ENCODE data around the gene SOX5.

The SOX5 gene

DNA sequence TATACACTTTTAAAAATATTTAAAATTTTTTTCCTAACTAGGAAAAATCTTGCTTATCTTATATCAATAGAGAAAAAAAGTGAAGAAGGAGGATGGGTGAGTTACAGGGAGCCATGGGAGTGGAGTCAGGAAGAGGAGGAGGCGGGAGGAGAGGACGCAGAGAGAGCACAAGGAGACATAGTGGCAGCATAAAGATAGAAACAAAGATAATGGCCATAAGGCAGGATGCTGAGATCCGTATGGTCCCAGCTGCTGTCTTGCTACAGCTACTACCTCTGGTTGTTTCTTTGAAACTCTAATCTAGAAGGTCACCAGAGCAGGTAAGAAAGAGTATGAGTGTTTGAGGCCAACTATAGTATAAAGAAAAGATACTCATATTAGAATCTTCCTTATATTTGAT, 2.6 kb upstream of the SOX5 start:
- H3K9me3 ChIP-seq (ENCODE audit: insufficient read depth, low read depth, low read length), result no peaks in the 10 kb centered on the region

DNA sequence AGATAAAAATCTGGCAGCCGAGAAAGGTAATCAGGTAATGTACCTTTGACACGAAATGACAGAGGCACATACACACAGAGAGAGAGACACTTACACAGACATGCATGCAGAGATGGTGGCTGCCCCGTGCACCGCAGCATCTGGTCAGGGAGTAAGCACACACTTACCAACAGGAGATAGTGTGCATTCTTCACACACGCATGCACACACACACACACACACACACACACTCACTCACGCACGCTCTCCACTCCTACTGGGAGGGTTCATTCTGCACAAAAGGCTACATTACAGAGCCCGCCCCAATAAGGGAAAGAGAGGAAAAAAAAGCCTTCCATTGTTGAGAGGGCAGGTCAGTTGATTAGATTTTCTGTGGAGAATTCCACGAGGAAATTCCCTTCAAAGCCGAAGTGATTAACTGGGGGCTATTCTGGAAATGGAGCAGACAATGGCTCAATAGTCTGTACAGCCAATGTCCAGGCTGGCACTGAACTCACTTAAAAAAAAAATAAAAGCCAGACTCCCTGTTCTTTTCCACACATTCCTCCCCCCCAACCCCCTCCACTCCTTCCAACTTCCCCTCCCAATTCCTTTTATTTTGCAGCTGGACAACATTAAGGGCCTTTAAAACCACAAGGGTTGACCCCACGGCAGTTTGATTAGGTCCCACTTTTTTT, 1.4 kb upstream of the SOX5 start:
- H3K9ac ChIP-seq (ENCODE audit: low read depth, low read length, poor library complexity, severe bottlenecking), result no peak overlapping the region
- H3F3A ChIP-seq (ENCODE audit: low read depth), result no peaks in the 10 kb centered on the region
- no peak overlapping the region for H2AFZ ChIP-seq (ENCODE audit: low read length)

More for the DNA sequence above, 2.6 kb upstream of the SOX5 start:
- Histone ChIP-seq H3K4me1 (ENCODE audit: insufficient read depth, low read length, poor library complexity, severe bottlenecking) (no peaks in the 10 kb centered on the region), H4K20me1 (ENCODE audit: insufficient read depth, low read length, poor library complexity, severe bottlenecking) (no peaks in the 10 kb centered on the region), H3K79me2 (ENCODE audit: insufficient read depth, low read length) (no peaks in the 10 kb centered on the region), H3K9me2 (replicated peaks; ENCODE audit: low read depth, low read length) (no peaks in the 10 kb centered on the region), H3K4me3 (ENCODE audit: low read length, poor library complexity, severe bottlenecking) (no peak overlapping the region), H3K27me3 (ENCODE audit: insufficient read depth, low read length, poor library complexity, severe bottlenecking) (no peaks in the 10 kb centered on the region), H3F3A (ENCODE audit: low read depth) (no peaks in the 10 kb centered on the region), H2AFZ (ENCODE audit: low read length) (no peak overlapping the region), H3K4me2 (ENCODE audit: low read depth, low read length, poor library complexity, severe bottlenecking) (no peak overlapping the region), H3K36me3 (ENCODE audit: insufficient read depth, low read length) (no peaks in the 10 kb centered on the region), H3K9ac (ENCODE audit: low read depth, low read length, poor library complexity, severe bottlenecking) (no peak overlapping the region)
- no peak for TF ChIP-seq EZH2phosphoT487 (IDR thresholded peaks at IDR 0.05; ENCODE audit: borderline replicate concordance)
- TF ChIP-seq, protein P1, sequence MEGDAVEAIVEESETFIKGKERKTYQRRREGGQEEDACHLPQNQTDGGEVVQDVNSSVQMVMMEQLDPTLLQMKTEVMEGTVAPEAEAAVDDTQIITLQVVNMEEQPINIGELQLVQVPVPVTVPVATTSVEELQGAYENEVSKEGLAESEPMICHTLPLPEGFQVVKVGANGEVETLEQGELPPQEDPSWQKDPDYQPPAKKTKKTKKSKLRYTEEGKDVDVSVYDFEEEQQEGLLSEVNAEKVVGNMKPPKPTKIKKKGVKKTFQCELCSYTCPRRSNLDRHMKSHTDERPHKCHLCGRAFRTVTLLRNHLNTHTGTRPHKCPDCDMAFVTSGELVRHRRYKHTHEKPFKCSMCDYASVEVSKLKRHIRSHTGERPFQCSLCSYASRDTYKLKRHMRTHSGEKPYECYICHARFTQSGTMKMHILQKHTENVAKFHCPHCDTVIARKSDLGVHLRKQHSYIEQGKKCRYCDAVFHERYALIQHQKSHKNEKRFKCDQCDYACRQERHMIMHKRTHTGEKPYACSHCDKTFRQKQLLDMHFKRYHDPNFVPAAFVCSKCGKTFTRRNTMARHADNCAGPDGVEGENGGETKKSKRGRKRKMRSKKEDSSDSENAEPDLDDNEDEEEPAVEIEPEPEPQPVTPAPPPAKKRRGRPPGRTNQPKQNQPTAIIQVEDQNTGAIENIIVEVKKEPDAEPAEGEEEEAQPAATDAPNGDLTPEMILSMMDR (conservative IDR thresholded peaks at IDR 0.05; ENCODE audit: low read length), result no peak

DNA sequence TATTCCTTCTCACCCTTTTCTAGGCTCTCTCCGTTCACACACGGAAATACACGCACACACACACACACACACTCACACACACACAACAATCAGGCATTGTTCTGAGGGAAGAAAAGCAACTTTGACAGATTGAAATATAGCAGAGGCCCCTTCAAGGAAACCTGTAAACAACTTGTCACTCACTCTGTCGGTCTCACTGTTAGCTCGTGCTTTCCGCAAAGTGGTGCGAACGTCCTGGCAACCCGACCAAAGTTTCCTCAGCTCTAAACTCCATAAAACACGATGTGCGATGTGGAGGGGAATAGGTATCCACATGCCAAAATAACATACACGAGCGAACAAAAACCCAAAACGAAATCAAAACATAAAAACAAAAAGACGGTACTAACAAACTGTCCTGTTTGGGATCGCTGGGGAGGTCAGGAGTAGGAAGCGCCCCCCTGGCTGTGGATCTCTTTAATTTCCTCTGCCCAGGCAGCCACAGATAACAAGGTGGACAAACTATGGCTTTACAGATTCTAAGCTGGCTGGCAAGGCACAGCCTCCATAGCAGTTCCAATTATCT, 822 bp upstream of the SOX5 start:
- Histone ChIP-seq H3K4me3 (ENCODE audit: low read length, poor library complexity, severe bottlenecking) (no peak overlapping the region), H3K9me3 (ENCODE audit: insufficient read depth, low read depth, low read length) (no peaks in the 10 kb centered on the region), H3K4me2 (ENCODE audit: low read depth, low read length, poor library complexity, severe bottlenecking) (no peak overlapping the region), H3K36me3 (ENCODE audit: insufficient read depth, low read length) (no peaks in the 10 kb centered on the region), H3K9me2 (replicated peaks; ENCODE audit: low read depth, low read length) (no peaks in the 10 kb centered on the region), H3F3A (ENCODE audit: low read depth) (no peaks in the 10 kb centered on the region), H3K4me1 (ENCODE audit: insufficient read depth, low read length, poor library complexity, severe bottlenecking) (no peaks in the 10 kb centered on the region), H3K9ac (ENCODE audit: low read depth, low read length, poor library complexity, severe bottlenecking) (no peak overlapping the region), H4K20me1 (ENCODE audit: insufficient read depth, low read length, poor library complexity, severe bottlenecking) (no peaks in the 10 kb centered on the region), H3K27me3 (ENCODE audit: insufficient read depth, low read length, poor library complexity, severe bottlenecking) (no peaks in the 10 kb centered on the region), H2AFZ (ENCODE audit: low read length) (no peak overlapping the region), H3K79me2 (ENCODE audit: insufficient read depth, low read length) (no peaks in the 10 kb centered on the region)
- TF ChIP-seq EZH2phosphoT487 (IDR thresholded peaks at IDR 0.05; ENCODE audit: borderline replicate concordance), result no peak
- TF ChIP-seq, protein P1 (conservative IDR thresholded peaks at IDR 0.05; ENCODE audit: low read length), result no peak

More for the DNA sequence above, 1.4 kb upstream of the SOX5 start:
- no peaks in the 10 kb centered on the region for H3K79me2 ChIP-seq (ENCODE audit: insufficient read depth, low read length)
- H3K9me3 ChIP-seq (ENCODE audit: insufficient read depth, low read depth, low read length), result no peaks in the 10 kb centered on the region
- no peaks in the 10 kb centered on the region for H3K27me3 ChIP-seq (ENCODE audit: insufficient read depth, low read length, poor library complexity, severe bottlenecking)
- no peaks in the 10 kb centered on the region for H4K20me1 ChIP-seq (ENCODE audit: insufficient read depth, low read length, poor library complexity, severe bottlenecking)
- H3K4me3 ChIP-seq (ENCODE audit: low read length, poor library complexity, severe bottlenecking), result no peak overlapping the region
- TF ChIP-seq EZH2phosphoT487 (IDR thresholded peaks at IDR 0.05; ENCODE audit: borderline replicate concordance), result no peak
- TF ChIP-seq, protein P1 (conservative IDR thresholded peaks at IDR 0.05; ENCODE audit: low read length), result no peak
- no peak overlapping the region for H3K4me2 ChIP-seq (ENCODE audit: low read depth, low read length, poor library complexity, severe bottlenecking)
- no peaks in the 10 kb centered on the region for H3K36me3 ChIP-seq (ENCODE audit: insufficient read depth, low read length)
- H3K4me1 ChIP-seq (ENCODE audit: insufficient read depth, low read length, poor library complexity, severe bottlenecking), result no peaks in the 10 kb centered on the region
- H3K9me2 ChIP-seq (replicated peaks; ENCODE audit: low read depth, low read length), result no peaks in the 10 kb centered on the region
